Measurements from ENCODE around the gene SFXN3. TPM values are rescaled to one million over a fixed set of nuclear protein-coding genes. Genes with fewer than 3 reads are reported as not detected.

The SFXN3 gene
- total RNA-seq, 1 donor from 2014 or later: 72.4 TPM

DNA sequence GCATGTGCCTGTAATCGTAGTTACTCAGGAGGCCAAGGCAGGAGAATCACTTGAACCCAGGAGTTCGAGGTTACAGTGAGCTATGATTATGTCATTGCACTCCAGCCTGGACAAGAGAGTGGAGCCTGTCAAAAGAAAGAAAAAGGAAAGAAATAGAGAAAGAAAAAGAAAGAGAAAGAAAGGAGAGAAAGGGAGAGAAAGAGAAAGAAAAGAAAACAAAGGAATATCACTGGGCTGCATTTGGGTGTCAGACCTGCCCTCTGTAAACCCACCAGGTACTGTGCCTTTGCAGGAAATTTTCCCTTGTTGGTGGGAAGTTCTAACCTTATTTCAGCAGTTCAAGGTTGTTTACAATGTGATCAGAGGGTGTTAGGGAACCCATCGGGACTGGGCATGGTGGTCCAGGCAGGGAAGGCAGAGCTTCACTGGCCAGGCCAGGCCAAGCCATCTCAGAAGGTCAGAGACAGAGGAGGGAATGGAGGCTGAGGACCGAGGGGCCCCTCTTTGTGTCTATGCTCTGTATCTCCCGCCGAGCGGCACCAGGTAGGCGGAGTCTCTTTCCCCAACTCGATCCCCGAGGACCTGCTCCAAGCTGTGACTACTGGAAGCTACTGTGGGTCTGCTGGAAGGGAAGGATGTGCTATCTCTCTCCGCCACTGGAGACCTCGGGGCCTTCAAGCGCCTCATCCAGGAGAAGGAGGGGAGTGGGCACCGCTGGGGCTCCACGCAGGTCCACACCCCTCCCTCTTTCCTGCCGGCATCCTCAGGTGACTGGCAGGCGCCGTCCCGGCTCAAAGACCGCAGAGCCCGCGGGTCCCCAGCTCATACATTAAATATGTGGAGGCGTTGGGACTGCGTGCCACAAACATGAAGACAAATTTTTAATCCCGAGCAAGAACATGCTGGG lies 15.6 kb downstream of the SFXN3 start:
- Histone ChIP-seq H3K27me3 (peaks cover 26% of the 10 kb centered on the region), H3K36me3 (no peaks in the 10 kb centered on the region), H3K9me3 (no peaks in the 10 kb centered on the region), H3K4me3 (no peak overlapping the region), H3K27ac (no peak overlapping the region), H3K4me1 (peaks cover 5 to 24% of the 10 kb centered on the region in 2 donors)
- intact Hi-C loops (cut with DNase I): no loop called here
- no peak for DNase-seq (ENCODE audit: low spot score in 2 of 2)
- TF ChIP-seq, protein P1, sequence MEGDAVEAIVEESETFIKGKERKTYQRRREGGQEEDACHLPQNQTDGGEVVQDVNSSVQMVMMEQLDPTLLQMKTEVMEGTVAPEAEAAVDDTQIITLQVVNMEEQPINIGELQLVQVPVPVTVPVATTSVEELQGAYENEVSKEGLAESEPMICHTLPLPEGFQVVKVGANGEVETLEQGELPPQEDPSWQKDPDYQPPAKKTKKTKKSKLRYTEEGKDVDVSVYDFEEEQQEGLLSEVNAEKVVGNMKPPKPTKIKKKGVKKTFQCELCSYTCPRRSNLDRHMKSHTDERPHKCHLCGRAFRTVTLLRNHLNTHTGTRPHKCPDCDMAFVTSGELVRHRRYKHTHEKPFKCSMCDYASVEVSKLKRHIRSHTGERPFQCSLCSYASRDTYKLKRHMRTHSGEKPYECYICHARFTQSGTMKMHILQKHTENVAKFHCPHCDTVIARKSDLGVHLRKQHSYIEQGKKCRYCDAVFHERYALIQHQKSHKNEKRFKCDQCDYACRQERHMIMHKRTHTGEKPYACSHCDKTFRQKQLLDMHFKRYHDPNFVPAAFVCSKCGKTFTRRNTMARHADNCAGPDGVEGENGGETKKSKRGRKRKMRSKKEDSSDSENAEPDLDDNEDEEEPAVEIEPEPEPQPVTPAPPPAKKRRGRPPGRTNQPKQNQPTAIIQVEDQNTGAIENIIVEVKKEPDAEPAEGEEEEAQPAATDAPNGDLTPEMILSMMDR (IDR thresholded peaks at IDR 0.05): no peak

DNA sequence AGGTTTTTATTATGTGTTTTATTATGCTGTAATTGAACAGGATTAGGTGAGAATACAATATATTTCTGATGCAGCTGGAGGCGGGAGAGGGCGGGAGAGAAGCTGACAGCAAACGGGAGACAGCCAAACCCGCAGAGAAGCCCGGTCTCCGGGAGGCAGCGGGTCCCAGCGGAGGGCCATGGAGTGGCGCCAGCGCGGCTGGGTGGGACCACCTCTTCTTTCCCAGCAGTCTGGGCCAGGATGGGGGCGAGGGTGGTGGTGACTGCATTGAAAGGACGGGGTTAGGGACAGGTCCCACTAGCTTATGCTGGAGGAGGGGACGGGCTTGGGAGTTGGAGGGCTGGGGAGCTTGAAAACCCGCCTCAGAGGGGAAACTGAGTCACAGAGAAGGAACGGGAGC lies 16.2 kb downstream of the SFXN3 start:
- no peak for DNase-seq (ENCODE audit: low spot score in 2 of 2)
- intact Hi-C loops (cut with DNase I): no loop called here
- Histone ChIP-seq H3K9me3 (no peaks in the 10 kb centered on the region), H3K27me3 (peaks cover 26% of the 10 kb centered on the region), H3K4me3 (no peak overlapping the region), H3K36me3 (no peaks in the 10 kb centered on the region), H3K4me1 (peaks cover 5 to 20% of the 10 kb centered on the region in 2 donors), H3K27ac (no peak overlapping the region)
- TF ChIP-seq, protein P1 (IDR thresholded peaks at IDR 0.05): no peak

GRCh38 chr10:101047961-101048892 lies 17.2 kb downstream of the SFXN3 start:
- no peaks in the 10 kb centered on the region for H3K9me3 ChIP-seq
- peaks cover 8 to 15% of the 10 kb centered on the region in 2 donors for H3K4me1 ChIP-seq
- intact Hi-C loops (cut with DNase I): no loop called here
- no peaks in the 10 kb centered on the region for H3K36me3 ChIP-seq
- H3K4me3 ChIP-seq: no peak overlapping the region
- peaks cover 26% of the 10 kb centered on the region for H3K27me3 ChIP-seq
- DNase-seq (ENCODE audit: low spot score in 2 of 2): no peak
- no peak overlapping the region for H3K27ac ChIP-seq
- TF ChIP-seq, protein P1 (IDR thresholded peaks at IDR 0.05): no peak

- no peaks in the 10 kb centered on the region for H3K36me3 ChIP-seq
- H3K27me3 ChIP-seq: peaks cover 26% of the 10 kb centered on the region
- peaks cover 8 to 11% of the 10 kb centered on the region in 2 donors for H3K4me1 ChIP-seq
- peak in 1 of 2 donors; percentile 81 for DNase-seq (ENCODE audit: low spot score in 2 of 2)
- TF ChIP-seq, protein P1 (IDR thresholded peaks at IDR 0.05): peak; percentile 69 to 86 (median 83)
- H3K4me3 ChIP-seq: peak overlapping the region; percentile 9 to 44
- H3K9me3 ChIP-seq: no peaks in the 10 kb centered on the region
- intact Hi-C loops (cut with DNase I): no loop called here
- H3K27ac ChIP-seq: no peak overlapping the region
Observed at GRCh38 chr10:101050208-101051069, 19.4 kb downstream of the SFXN3 start.

- Histone ChIP-seq H3K4me3 (no peak overlapping the region), H3K27ac (peak overlapping the region in 1 of 2 donors; percentile 68), H3K36me3 (no peaks in the 10 kb centered on the region), H3K27me3 (peaks cover 25% of the 10 kb centered on the region), H3K4me1 (peaks cover 8 to 11% of the 10 kb centered on the region in 2 donors), H3K9me3 (no peaks in the 10 kb centered on the region)
- intact Hi-C loops (cut with DNase I): loop anchor here (2.0 kb wide), 1 partner anchor 15 kb away; no protein-coding TSS in a partner anchor
- TF ChIP-seq, protein P1 (IDR thresholded peaks at IDR 0.05): peak in 1 of 3 experiments; percentile 11
- peak; percentile 52 to 81 for DNase-seq (ENCODE audit: low spot score in 2 of 2)
Observed at GRCh38 chr10:101052285-101052684, 21.3 kb downstream of the SFXN3 start.
